Mononuclear cell (primary cell): Measurements from ENCODE around the gene ANKS4B. TPM values are rescaled to one million over a fixed set of nuclear protein-coding genes. Genes with fewer than 3 reads are reported as not detected.
"Not testable (repeated sequence)": the region's sequence is repeated elsewhere in the genome, so short reads cannot be mapped to it uniquely, and the experiment has no call there.

ENCODE experiments used
- H3K27me3 ChIP-seq: 2 replicates; pipeline ENCODE4 v1.6.0; 2011; ENCODE audit warnings: low read length, control low read depth; ENCODE audit not compliant: insufficient read depth
- H3K4me1 ChIP-seq: 2 replicates; pipeline ENCODE4 v1.5.1; 2011; ENCODE audit warnings: mild to moderate bottlenecking, low read length, control low read depth; ENCODE audit not compliant: insufficient read depth
- H3K4me3 ChIP-seq: 2 replicates; pipeline ENCODE4 v1.5.1; 2011; ENCODE audit warnings: mild to moderate bottlenecking, low read length, moderate library complexity
- H3K9me3 ChIP-seq: 2 replicates; pipeline ENCODE4 v1.5.1; 2011; ENCODE audit warnings: low read depth, mild to moderate bottlenecking, control low read depth, low read length
- total RNA-seq: library from RNA; depleted of rRNA; stranded (reverse); fragments of >200 nt; gene quantifications from one replicate; pipeline ENCODE4 v1.2.3, GENCODE V29; 2012

Gene ANKS4B, protein sequence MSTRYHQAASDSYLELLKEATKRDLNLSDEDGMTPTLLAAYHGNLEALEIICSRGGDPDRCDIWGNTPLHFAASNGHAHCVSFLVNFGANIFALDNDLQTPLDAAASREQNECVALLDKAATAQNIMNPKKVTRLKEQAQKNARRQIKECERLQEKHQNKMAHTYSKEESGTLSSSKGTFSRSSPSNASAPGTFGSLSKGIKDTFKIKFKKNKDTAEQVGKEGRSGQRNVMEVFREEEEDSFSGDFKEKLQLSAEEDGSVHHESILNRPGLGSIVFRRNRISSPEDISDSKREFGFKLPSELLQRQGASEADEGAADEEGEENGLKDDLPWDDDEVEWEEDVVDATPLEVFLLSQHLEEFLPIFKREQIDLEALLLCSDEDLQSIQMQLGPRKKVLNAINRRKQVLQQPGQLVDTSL
- total RNA-seq: not detected

DNA sequence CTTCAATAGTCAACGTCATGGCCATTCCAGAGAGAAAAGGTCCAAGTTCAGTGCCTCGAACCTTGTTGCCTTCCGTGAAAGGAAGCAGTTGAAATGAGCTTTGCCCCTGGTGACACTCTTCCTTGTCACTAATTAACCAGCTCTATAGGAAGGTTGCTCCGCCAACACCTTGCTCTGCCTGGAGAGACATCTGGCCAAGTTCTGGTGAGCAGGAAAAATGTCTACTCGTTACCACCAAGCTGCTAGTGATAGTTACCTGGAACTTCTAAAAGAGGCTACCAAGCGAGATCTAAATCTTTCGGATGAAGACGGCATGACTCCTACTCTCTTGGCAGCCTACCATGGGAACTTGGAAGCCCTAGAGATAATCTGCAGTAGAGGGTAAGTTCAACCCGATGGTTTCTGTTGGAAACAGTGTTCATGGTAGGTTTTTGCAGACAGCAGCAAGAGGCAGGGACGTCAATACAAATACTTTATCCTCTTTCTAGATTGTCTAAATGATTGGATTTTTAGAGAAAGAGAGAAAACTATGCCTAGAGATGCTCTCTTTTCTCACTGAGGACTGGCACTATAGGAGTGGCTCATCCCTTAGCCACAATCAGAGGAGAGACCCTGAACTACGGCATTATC is at the start of gene ANKS4B:
ANKS4B (plus strand) TSS at position 179 of the 630 bp plus-strand sequence; CDS start at position 218, 39 bp downstream.
- H3K4me1 ChIP-seq: no peaks in the 10 kb centered on the region
- H3K9me3 ChIP-seq: no peaks in the 10 kb centered on the region
- no peak within 1 kb of the TSS for H3K4me3 ChIP-seq
- peaks cover 13% of the 10 kb centered on the region for H3K27me3 ChIP-seq

DNA sequence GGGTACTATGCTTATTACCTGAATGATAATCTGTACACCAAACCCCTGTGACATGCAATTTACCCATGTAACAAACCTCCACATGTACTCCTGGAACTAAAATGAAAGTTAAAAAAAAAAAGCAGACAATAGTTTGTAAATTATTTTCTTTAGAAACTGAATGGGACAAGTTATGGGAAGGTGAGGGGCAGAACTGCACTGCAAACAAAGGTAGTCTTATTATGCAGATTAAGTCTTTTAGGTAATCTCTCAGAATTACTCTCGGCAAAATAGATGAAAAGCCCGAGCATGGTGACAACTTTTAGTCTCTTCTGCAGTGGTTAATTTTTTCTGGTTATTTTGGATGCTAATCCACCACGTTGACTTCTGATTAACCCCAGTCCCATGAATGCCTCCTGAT is 49.5 kb upstream of the ANKS4B start:
- Histone ChIP-seq H3K27me3 (no peaks in the 10 kb centered on the region), H3K4me1 (peaks cover 6% of the 10 kb centered on the region), H3K4me3 (no peak overlapping the region), H3K9me3 (no peaks in the 10 kb centered on the region)

DNA sequence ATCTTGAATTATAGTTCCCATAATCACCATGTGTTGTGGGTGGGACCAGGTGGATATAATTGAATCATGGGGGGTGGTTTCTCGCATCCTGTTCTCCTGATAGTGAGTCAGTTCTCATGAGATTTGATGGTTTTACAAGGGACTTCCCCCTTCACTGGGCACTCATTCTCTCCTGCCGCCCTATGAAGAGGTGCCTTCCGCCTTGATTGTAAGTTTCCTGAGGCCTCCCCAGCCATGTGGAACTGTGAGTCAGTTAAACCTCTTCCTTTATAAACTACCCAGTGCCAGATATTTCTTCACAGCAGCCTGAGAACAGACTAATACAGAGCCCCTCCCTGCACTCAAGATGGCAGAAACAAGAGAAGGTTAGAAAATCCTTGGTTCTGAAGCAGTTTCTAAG is 48.7 kb upstream of the ANKS4B start:
- no peaks in the 10 kb centered on the region for H3K27me3 ChIP-seq
- H3K4me3 ChIP-seq: no peak overlapping the region
- no peaks in the 10 kb centered on the region for H3K9me3 ChIP-seq
- H3K4me1 ChIP-seq: peaks cover 6% of the 10 kb centered on the region

DNA sequence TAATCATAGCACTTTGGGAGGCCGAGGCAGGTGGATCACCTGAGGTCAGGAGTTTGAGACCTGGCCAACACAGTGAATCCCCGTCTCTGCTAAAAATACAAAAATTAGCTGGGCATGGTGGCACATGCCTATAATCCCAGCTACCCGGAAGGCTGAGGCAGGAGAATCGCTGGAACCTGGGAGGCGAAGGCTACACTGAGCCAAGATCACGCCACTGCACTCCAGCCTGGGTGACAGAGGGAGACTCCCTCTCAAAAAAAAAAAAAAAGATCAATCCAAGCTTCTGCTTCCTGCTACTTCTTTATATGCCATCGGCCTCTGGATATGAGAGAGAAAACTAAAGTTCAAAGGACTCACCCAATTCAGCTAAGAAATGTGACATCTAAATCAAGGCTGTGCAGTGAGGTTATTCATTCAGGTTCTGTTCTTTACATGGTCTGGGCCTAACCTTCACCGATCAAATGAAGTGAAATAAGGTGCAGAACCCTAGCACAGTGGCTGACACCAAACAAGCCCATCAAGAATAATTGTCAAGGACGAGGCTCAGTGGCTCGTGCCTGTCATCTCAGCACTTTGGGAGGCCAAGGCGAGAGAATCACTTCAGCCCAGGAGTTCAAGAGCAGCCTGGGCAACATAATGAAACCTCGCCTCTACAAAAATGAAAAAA is 47.7 kb upstream of the ANKS4B start:
- H3K4me1 ChIP-seq: peaks cover 6% of the 10 kb centered on the region
- no peaks in the 10 kb centered on the region for H3K9me3 ChIP-seq
- no peak overlapping the region for H3K4me3 ChIP-seq
- H3K27me3 ChIP-seq: no peaks in the 10 kb centered on the region

DNA sequence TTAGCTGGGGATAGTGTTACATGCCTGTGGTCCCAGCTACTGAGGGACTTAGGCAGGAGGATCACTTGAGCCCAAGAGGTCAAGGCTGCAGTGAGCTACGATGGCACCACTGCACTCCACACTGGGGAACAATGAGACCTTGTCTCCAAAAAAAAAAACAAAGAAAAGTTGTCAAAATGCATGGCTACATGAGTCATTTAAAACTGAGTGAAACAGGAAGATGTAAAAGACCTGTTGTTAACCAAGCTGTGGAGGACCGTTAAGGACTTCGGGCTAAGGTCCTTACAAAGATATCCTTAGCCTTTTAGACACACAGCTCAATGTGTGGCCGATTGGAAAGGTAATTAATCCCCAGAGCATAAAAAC is 47.2 kb upstream of the ANKS4B start:
- H3K9me3 ChIP-seq: no peaks in the 10 kb centered on the region
- peaks cover 6% of the 10 kb centered on the region for H3K4me1 ChIP-seq
- no peaks in the 10 kb centered on the region for H3K27me3 ChIP-seq
- H3K4me3 ChIP-seq: no peak overlapping the region

DNA sequence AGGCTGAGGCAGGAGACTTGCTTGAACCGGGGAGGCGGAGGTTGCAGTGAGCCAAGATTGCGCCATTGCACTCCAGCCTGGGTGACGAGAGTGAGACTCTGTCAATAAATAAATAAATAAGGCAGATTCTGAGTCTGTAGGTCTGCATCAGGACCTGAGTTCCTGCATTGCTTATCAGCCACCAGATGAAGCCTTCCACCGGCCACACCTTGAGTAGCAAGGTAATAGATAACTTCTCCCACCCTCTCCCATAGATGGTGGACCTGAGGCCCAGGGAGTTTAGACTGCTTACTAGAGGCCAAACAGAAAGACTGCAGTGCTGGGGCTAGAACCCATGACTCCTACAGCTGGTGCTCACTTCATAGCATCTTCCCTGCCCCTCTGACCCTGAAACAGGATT is 44.2 kb upstream of the ANKS4B start:
- Histone ChIP-seq H3K4me3 (no peak overlapping the region), H3K27me3 (no peaks in the 10 kb centered on the region), H3K4me1 (peaks cover 6% of the 10 kb centered on the region), H3K9me3 (no peaks in the 10 kb centered on the region)

DNA sequence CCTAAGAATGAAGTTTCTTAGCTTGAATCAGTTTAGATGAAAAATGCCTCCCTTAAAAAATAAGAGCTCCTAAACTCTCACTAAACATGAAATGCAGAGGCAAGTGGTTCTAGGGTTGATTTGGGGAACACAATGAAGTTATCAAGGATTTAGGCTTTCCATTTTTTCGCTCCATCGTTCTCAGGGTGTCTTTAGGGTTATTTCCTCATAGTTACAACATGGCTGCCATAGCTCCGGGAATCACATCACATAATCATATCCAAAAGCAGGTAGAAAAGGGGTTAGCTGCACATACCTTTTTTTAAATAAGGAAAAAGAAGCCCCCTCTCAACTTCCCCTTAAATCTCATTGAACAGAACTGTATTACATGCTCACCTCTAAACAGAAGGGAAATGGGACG is 43.5 kb upstream of the ANKS4B start:
- Histone ChIP-seq H3K9me3 (no peaks in the 10 kb centered on the region), H3K27me3 (no peaks in the 10 kb centered on the region), H3K4me3 (no peak overlapping the region), H3K4me1 (peaks cover 6% of the 10 kb centered on the region)

DNA sequence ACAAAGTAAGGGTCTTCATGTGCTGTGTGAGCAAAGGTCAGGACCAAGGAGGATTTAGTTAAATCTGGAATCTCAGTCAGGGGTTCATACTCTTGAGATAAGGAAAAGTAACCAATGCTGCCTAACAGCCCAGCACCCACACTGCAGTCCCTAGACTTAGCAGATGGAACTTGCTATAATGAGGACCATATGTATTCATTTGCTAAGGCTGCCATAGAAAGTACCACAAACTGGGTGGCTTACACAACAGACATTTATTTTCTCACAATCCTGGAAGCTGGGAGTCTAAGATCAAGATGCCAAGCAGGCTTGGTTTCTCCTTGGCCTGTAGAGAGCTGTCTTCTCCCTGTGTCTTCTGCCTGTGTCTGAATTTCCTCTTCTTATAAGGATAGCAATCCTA is 42.9 kb upstream of the ANKS4B start:
- Histone ChIP-seq H3K9me3 (no peaks in the 10 kb centered on the region), H3K4me3 (no peak overlapping the region), H3K4me1 (peaks cover 6% of the 10 kb centered on the region), H3K27me3 (no peaks in the 10 kb centered on the region)

DNA sequence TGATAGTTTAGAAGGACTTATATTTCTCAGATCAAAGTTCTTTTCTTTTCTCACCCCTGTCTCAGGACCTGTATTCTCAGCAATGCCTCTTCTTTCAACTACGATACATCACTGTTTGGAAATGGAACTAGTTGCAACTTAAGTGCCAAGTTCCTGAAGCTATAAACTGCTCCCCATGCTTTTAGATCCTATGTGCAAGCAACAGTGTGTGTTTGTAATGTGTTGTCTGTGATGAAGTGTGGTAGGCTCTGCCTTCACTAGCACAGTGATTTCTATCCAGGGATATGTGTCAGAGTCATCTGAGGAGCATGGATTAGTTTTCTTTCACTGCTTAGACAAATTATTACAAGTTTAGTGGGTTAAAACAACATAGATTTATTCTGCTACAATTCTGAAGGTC is 40.5 kb upstream of the ANKS4B start:
- H3K9me3 ChIP-seq: no peaks in the 10 kb centered on the region
- H3K27me3 ChIP-seq: no peaks in the 10 kb centered on the region
- H3K4me1 ChIP-seq: peaks cover 6% of the 10 kb centered on the region
- H3K4me3 ChIP-seq: no peak overlapping the region

DNA sequence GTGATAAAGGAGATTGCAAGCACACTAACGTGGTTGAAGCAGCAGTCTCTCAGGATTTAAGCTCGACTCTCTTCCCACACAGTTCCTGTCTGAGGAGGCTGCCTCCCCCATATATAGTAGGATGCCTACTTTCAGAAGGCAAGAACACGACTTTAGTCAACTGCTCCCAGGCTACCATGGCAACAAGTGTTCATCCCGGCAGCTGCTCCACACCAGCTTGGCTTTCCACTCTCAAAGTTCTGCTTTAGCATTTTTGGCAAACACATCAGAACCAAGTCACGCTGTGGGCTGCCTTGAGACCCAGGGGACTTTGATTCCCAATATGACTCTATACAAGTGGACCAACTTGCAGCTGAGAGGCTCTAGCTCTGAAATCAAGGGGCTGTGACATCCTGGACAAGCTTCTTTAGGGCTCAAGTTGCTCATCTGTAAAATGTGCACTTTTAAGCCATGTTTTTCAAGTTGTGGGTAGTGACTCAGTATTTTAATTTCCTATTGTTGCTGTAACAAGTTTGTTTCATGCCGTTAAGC is 38.7 kb upstream of the ANKS4B start:
- no peaks in the 10 kb centered on the region for H3K4me1 ChIP-seq

DNA sequence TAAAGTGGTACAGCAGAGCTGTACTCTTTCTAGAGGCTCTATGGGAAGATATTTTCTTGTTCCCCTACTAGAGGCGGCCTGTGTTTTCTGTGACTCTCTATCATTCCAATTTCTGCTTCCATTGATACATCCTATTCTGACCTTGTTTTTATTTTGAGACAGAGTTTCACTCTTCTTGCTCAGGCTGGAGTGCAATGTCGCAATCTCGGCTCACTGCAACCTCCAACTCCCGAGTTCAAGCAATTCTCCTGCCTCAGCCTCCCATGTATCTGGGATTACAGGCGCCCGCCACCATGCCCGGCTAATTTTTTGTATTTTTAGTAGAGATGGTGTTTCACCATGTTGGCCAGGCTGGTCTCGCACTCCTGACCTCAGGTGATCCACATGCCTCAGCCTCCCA is 38.2 kb upstream of the ANKS4B start:
- not testable (repeated sequence) for H3K4me3 ChIP-seq, H3K4me1 ChIP-seq, H3K9me3 ChIP-seq, H3K27me3 ChIP-seq

More for the DNA sequence above, 38.7 kb upstream of the ANKS4B start:
- Histone ChIP-seq H3K4me3 (no peak overlapping the region), H3K9me3 (no peaks in the 10 kb centered on the region), H3K27me3 (no peaks in the 10 kb centered on the region)

DNA sequence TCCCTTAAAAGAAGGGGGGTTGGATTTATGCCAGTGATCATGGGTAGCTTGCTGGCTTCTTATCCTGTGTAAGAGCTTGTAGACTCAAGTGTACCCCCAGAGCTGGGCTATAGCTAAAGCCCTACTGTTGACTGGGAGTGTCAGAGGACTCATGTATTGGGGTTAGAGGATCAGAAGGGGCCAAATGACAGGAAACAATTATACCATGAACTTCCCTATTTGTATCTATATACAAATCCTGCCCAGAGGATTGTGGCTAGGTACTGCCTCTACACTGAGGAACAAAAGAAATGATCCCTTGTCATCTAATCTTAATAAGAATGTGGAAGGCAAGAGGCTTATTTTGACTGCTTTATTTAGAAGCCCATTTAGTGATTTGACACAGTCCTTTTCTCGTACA is 36.4 kb upstream of the ANKS4B start:
- no peaks in the 10 kb centered on the region for H3K4me1 ChIP-seq
- H3K9me3 ChIP-seq: no peaks in the 10 kb centered on the region
- no peak overlapping the region for H3K4me3 ChIP-seq
- H3K27me3 ChIP-seq: peaks cover 3% of the 10 kb centered on the region

DNA sequence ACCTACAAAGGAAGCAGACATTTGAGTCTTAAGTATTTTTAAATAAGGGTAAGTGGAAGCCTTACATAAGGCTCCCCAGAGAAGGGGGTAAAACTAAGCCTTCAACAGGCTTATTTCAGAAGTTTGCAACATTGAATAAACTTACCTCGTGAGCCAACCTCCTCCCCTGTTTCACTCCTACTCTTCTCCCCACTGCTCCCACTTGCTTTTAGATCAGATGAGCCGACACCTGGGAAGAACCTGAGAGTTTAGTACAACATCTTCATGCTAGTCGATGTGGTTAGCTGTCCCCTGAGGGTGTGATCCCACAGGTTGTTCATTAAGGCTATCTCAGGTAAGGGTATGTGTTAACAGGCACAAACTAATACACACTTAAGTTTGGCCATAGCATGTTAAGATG is 35.9 kb upstream of the ANKS4B start:
- H3K4me1 ChIP-seq: no peaks in the 10 kb centered on the region
- no peaks in the 10 kb centered on the region for H3K9me3 ChIP-seq
- H3K4me3 ChIP-seq: no peak overlapping the region
- peaks cover 3% of the 10 kb centered on the region for H3K27me3 ChIP-seq

DNA sequence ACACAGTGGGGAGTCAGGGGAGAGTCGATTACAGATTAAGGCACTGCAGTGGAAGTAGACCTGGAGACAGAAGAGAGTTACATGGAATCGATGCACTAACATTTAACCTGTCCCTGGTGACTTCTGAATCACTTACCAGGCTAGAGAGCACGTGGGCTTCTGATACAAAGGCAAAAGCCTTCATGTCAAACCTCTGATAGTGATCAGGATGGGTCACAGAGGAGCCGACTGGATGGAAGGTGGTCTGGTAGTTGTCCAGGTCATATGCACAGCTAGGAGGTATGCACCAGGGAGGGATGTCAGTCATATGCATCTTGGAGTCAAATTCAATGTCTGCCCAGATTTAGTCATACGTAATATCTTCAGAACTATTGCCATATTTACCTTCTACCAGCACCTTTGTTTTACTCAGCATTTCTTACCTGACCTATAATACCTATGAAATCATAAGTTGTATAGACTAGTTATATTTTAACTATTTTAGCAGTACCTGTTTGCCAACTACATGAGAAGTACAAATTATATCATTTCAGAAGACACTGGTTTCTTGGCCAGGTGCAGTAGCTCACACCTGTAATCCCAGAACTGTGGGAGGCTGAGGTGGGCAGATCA is 33.8 kb upstream of the ANKS4B start:
- Histone ChIP-seq H3K4me1 (no peaks in the 10 kb centered on the region), H3K27me3 (peaks cover 3% of the 10 kb centered on the region), H3K9me3 (no peaks in the 10 kb centered on the region), H3K4me3 (no peak overlapping the region)
